Measurements from ENCODE around the gene KIF26A. TPM values are rescaled to one million over a fixed set of nuclear protein-coding genes. Genes with fewer than 3 reads are reported as not detected.

KIF26A gene
- total and polyA plus RNA-seq, 2 experiments from 2014 or later = 5.6 to 103 TPM

DNA sequence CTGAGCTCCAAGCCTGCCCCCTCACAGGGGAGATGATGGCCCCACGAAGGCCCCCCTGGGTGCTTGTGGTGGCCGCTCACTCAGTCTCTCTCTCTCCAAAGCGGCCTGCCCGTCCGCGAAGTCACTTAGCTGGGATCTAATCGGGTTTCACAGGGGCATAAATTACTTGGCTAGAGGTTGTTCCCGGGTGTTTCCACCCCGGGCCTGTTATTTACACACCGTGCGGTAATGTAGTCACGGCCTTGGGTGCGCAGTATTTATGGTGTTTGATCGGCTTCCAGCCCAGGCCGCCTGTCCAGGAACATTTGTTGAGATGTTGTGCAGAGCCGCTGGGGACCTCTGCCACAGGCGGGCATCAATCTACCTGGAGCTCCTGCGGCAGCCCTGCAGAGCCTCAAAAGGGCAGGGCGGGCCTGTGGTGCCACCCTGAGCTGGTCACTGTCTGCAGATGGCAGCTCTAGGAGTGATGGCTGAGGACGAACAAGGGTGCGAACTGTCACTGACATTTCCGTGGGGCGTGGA lies 91.2 kb downstream of the KIF26A start (continued):
- TF ChIP-seq, protein P1, sequence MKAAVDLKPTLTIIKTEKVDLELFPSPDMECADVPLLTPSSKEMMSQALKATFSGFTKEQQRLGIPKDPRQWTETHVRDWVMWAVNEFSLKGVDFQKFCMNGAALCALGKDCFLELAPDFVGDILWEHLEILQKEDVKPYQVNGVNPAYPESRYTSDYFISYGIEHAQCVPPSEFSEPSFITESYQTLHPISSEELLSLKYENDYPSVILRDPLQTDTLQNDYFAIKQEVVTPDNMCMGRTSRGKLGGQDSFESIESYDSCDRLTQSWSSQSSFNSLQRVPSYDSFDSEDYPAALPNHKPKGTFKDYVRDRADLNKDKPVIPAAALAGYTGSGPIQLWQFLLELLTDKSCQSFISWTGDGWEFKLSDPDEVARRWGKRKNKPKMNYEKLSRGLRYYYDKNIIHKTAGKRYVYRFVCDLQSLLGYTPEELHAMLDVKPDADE (IDR thresholded peaks at IDR 0.05) = no peak
- TF ChIP-seq ZNF114 (CRISPR knock-in tag; IDR thresholded peaks at IDR 0.05) = no peak
- no peak for TF ChIP-seq NANOG (IDR thresholded peaks at IDR 0.05; ENCODE audit: borderline replicate concordance)
- TF ChIP-seq POLR2AphosphoS5 (IDR thresholded peaks at IDR 0.05; ENCODE audit: low read depth) = no peak
- TF ChIP-seq EZH2phosphoT487 (IDR thresholded peaks at IDR 0.05; ENCODE audit: unreplicated experiment) = no peak
- TF ChIP-seq ZNF331 (CRISPR knock-in tag; IDR thresholded peaks at IDR 0.05; ENCODE audit: low read depth) = no peak
- no peak for TF ChIP-seq STAT1 (IDR thresholded peaks at IDR 0.05; ENCODE audit: unreplicated experiment)
- TF ChIP-seq, protein P2, sequence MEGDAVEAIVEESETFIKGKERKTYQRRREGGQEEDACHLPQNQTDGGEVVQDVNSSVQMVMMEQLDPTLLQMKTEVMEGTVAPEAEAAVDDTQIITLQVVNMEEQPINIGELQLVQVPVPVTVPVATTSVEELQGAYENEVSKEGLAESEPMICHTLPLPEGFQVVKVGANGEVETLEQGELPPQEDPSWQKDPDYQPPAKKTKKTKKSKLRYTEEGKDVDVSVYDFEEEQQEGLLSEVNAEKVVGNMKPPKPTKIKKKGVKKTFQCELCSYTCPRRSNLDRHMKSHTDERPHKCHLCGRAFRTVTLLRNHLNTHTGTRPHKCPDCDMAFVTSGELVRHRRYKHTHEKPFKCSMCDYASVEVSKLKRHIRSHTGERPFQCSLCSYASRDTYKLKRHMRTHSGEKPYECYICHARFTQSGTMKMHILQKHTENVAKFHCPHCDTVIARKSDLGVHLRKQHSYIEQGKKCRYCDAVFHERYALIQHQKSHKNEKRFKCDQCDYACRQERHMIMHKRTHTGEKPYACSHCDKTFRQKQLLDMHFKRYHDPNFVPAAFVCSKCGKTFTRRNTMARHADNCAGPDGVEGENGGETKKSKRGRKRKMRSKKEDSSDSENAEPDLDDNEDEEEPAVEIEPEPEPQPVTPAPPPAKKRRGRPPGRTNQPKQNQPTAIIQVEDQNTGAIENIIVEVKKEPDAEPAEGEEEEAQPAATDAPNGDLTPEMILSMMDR (conservative IDR thresholded peaks at IDR 0.05; ENCODE audit: low read depth in 2 of 2) = no peak

DNA sequence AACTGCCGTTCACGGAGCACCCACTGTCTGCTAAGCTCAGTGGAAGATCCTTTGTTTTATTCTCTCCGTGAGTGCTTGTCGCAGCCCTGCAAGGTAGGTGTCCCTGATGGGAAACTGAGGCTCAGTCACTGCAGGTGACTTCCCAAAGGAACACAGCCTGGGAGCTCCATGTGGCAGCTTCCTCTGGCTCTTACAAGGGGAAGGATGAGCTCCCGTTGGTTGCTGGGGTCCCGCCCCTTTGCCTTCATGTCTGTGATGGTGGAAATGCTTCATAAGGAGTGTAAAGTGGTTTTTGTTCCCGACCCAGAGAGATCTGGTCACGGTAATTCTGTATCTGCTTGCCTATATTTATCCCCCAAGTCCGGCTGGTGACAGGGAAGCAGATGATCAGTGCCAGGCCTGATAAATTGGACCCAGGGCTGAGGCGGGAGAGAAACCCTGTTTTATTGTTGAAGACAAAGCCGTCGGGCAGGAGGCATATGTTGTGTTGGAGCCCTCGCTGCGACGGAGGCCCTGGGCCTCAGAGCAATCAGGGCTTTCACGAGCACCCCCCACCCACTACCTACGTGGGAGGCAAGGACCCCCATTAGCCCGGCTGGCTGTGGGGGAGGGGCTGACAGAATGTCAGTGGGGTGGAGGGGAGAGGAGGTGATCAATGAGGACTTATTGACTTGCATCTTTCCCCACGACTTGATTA lies 91.9 kb downstream of the KIF26A start:
- H3K79me2 ChIP-seq (replicated peaks; ENCODE audit: insufficient read depth) = no peaks in the 10 kb centered on the region
- H3F3A ChIP-seq (replicated peaks; ENCODE audit: low read depth) = no peaks in the 10 kb centered on the region
- H3K9me3 Mint-ChIP-seq = peaks cover 4% of the 10 kb centered on the region; the same call in 2 of the 3 replicates
- no peaks in the 10 kb centered on the region for H3K36me3 ChIP-seq (ENCODE audit: insufficient read depth)
- TF ChIP-seq EZH2phosphoT487 (IDR thresholded peaks at IDR 0.05; ENCODE audit: unreplicated experiment) (no peak), POLR2AphosphoS5 (IDR thresholded peaks at IDR 0.05; ENCODE audit: low read depth) (no peak), NANOG (IDR thresholded peaks at IDR 0.05; ENCODE audit: borderline replicate concordance) (no peak), EZH2 (IDR thresholded peaks at IDR 0.05; ENCODE audit: low read depth, unreplicated experiment) (no peak), STAT1 (IDR thresholded peaks at IDR 0.05; ENCODE audit: unreplicated experiment) (no peak)
- TF ChIP-seq, protein P1 (IDR thresholded peaks at IDR 0.05) = no peak
- ATAC-seq = no peak
- H4K20me1 ChIP-seq (replicated peaks; ENCODE audit: insufficient read depth) = no peaks in the 10 kb centered on the region
- peaks cover 15% of the 10 kb centered on the region for H3K36me3 Mint-ChIP-seq (ENCODE audit: low read depth)
- H3K27me3 ChIP-seq (ENCODE audit: insufficient read depth) = no peaks in the 10 kb centered on the region
- no peak overlapping the region for H3K27ac Mint-ChIP-seq
- H3K4me3 Mint-ChIP-seq = no peak overlapping the region
- H3K9me2 ChIP-seq (ENCODE audit: insufficient read depth) = no peaks in the 10 kb centered on the region
- H3K4me2 ChIP-seq = no peak overlapping the region
- no peaks in the 10 kb centered on the region for H3K4me1 ChIP-seq (ENCODE audit: insufficient read depth)
- no peak overlapping the region for H2AFZ ChIP-seq
- no peak overlapping the region for H3K4me3 ChIP-seq
- H3K4me1 Mint-ChIP-seq = peaks cover 5% of the 10 kb centered on the region; the same call in 1 of the 3 replicates
- no peak for DNase-seq (ENCODE audit: low spot score)
- H3K27me3 Mint-ChIP-seq (ENCODE audit: insufficient read depth, low read depth, poor library complexity) = no peaks in the 10 kb centered on the region
- H3K27ac ChIP-seq (ENCODE audit: low read depth) = no peak overlapping the region

MicroRNAs encoded within 50 kb of the gene (microRNA counts, 767-probe panel; counts per million panel counts)
- not detected for microRNA hsa-miR-203

Small RNAs within 50 kb of the gene (microRNA-seq; reads per million reads assigned to microRNA genes)
- gene MIR203A = not detected
- gene MIR203B = not detected

Small RNAs within 50 kb of the gene (small RNA-seq; reads per million reads assigned to genes)
- gene MIR203A (ENCODE audit: low replicate concordance) = 0.75 reads per million, percentile 51 among the genes with 10 or more reads in this experiment

Other genes starting within 250 kb of the KIF26A start
- gene TDRD9, start 210.1 kb upstream of the KIF26A start, total RNA-seq (2014; rRNA removed; shearing (Covaris generic)) = not detected in 2 replicates
- 0.24 TPM in 1 of 2 replicates, not detected in the other for gene TDRD9, start 210.1 kb upstream of the KIF26A start, polyA plus RNA-seq (2016; fragmentation: Nextera tagmentation; extraction: Ambion mirVana)
- gene RD3L, start 196.1 kb upstream of the KIF26A start, total RNA-seq (2014; rRNA removed; shearing (Covaris generic)) = not detected in 2 replicates
- not detected in 2 replicates for gene RD3L, start 196.1 kb upstream of the KIF26A start, polyA plus RNA-seq (2016; fragmentation: Nextera tagmentation; extraction: Ambion mirVana)
- gene ASPG, start 52.9 kb upstream of the KIF26A start, total RNA-seq (2014; rRNA removed; shearing (Covaris generic)) = 1.4 and 6.2 TPM in 2 replicates
- gene ASPG, start 52.9 kb upstream of the KIF26A start, polyA plus RNA-seq (2016; fragmentation: Nextera tagmentation; extraction: Ambion mirVana) = 0.61 and 1.1 TPM in 2 replicates